WTC11 (cell line): Measurements from ENCODE around the gene LOC101059915.
"Not testable (repeated sequence)": the region's sequence is repeated elsewhere in the genome, so short reads cannot be mapped to it uniquely, and the experiment has no call there.

ENCODE experiments used
- ATF2 ChIP-seq: sonication (generic); formaldehyde crosslinking; IDR thresholded peaks from 2 replicates; pipeline ENCODE4 v1.8.1; 2022; ENCODE audit warnings: low read depth, missing genetic modification reagents, borderline replicate concordance
- ATF3 ChIP-seq: sonication (generic); formaldehyde crosslinking; conservative IDR thresholded peaks from 2 replicates; pipeline ENCODE4 v1.8.1; 2022; ENCODE audit warnings: mild to moderate bottlenecking, missing genetic modification reagents
- ATF6 ChIP-seq: sonication (generic); formaldehyde crosslinking; IDR thresholded peaks from 2 replicates; pipeline ENCODE4 v1.8.1; 2023; ENCODE audit warnings: mild to moderate bottlenecking, missing genetic modification reagents
- CTCF ChIP-seq: fragments of 200-600 bp; IDR thresholded peaks from 2 replicates; pipeline ENCODE4 v1.8.0; 2022; ENCODE audit warnings: antibody characterized with exemption
- EMX1 ChIP-seq: fragments of 250-450 bp; sonication (Bioruptor Pico); IDR thresholded peaks from 2 replicates; pipeline ENCODE4 v1.8.0; 2021; ENCODE audit warnings: mild to moderate bottlenecking
- ESRRA ChIP-seq: sonication (generic); formaldehyde crosslinking; IDR thresholded peaks from 2 replicates; pipeline ENCODE4 v1.8.1; 2022; ENCODE audit warnings: mild to moderate bottlenecking, missing genetic modification reagents, borderline replicate concordance
- MAX ChIP-seq: sonication (generic); formaldehyde crosslinking; IDR thresholded peaks from 2 replicates; pipeline ENCODE4 v1.8.0; 2022; ENCODE audit warnings: mild to moderate bottlenecking, missing genetic modification reagents
- SP1 ChIP-seq: sonication (generic); formaldehyde crosslinking; conservative IDR thresholded peaks from 2 replicates; pipeline ENCODE4 v1.8.1; 2022; ENCODE audit warnings: missing genetic modification reagents
- TP53 ChIP-seq: sonication (generic); formaldehyde crosslinking; IDR thresholded peaks from 2 replicates; pipeline ENCODE4 v1.8.1; 2023; ENCODE audit warnings: mild to moderate bottlenecking, missing genetic modification reagents

- not testable (repeated sequence) for TF ChIP-seq CTCF; ATF2 (CRISPR knock-in tag); ESRRA (CRISPR knock-in tag); ATF6 (CRISPR knock-in tag); ATF3 (CRISPR knock-in tag); TP53 (CRISPR knock-in tag); MAX (CRISPR knock-in tag); SP1; EMX1 (CRISPR knock-in tag)
These were observed 51.8 kb downstream of the LOC101059915 start for GRCh38 chrX:71719195-71719594.
